Smooth muscle cell (in vitro differentiated cells): ENCODE measurements around the gene GM2A. TPM values are rescaled to one million over a fixed set of nuclear protein-coding genes. Genes with fewer than 3 reads are reported as not detected.
A peak's percentile ranks its signal among the peaks of the same experiment; 100 is the strongest.

Experiments
- DNase-seq: peaks from one replicate; lab custom pipeline; 2025; ENCODE audit not compliant: unreplicated experiment; lab: John Stamatoyannopoulos, UW
- H2AFZ ChIP-seq: fragments of 200-600 bp; sonication (generic); 2 replicates; pipeline ENCODE4 v1.6.0; 2016; ENCODE audit warnings: antibody characterized with exemption, low read depth, mild to moderate bottlenecking
- H3F3A ChIP-seq: fragments of 200-600 bp; sonication (generic); 2 replicates; pipeline ENCODE4 v1.6.0; 2017; ENCODE audit warnings: antibody characterized with exemption, low read depth
- H3K27ac ChIP-seq: fragments of 200-600 bp; sonication (generic); 2 replicates; pipeline ENCODE4 v1.5.1; 2016; ENCODE audit warnings: low read depth, mild to moderate bottlenecking
- H3K27me3 ChIP-seq: fragments of 200-600 bp; sonication (generic); 2 replicates; pipeline ENCODE4 v1.6.1; 2016; ENCODE audit warnings: low read depth, mild to moderate bottlenecking
- H3K36me3 ChIP-seq: fragments of 200-600 bp; sonication (generic); 2 replicates; pipeline ENCODE4 v1.5.1; 2016; ENCODE audit warnings: low read depth
- H3K4me1 ChIP-seq: fragments of 200-600 bp; sonication (generic); 2 replicates; pipeline ENCODE4 v1.5.1; 2016; ENCODE audit warnings: low read depth
- H3K4me2 ChIP-seq: fragments of 200-600 bp; sonication (generic); 2 replicates; pipeline ENCODE4 v1.6.0; 2016; ENCODE audit warnings: mild to moderate bottlenecking
- H3K4me3 ChIP-seq: fragments of 200-600 bp; sonication (generic); 2 replicates; pipeline ENCODE4 v1.5.1; 2016; ENCODE audit warnings: mild to moderate bottlenecking
- H3K79me2 ChIP-seq: fragments of 200-600 bp; sonication (generic); 2 replicates; pipeline ENCODE4 v1.6.0; 2016; ENCODE audit warnings: low read depth, mild to moderate bottlenecking
- H3K9ac ChIP-seq: fragments of 200-600 bp; sonication (generic); 2 replicates; pipeline ENCODE4 v1.6.0; 2016; ENCODE audit warnings: low read depth
- H3K9me3 ChIP-seq: fragments of 200-600 bp; sonication (generic); replicated peaks from 2 replicates; pipeline ENCODE4 v1.5.1; 2016; ENCODE audit warnings: low read depth
- H4K20me1 ChIP-seq: fragments of 200-600 bp; sonication (generic); 2 replicates; pipeline ENCODE4 v1.6.0; 2016; ENCODE audit warnings: low read depth
- WGBS: methylation state at CpG from one replicate; pipeline ENCODE4 v1.1.7; 2016; ENCODE audit warnings: low lambda C conversion rate; 5-methylcytosine and 5-hydroxymethylcytosine counted together
- polyA plus RNA-seq: library from polyadenylated mRNA; unstranded; fragments of >200 nt; fragmentation: Nextera tagmentation; extraction: Ambion mirVana; gene quantifications from 2 replicates; pipeline ENCODE4 v1.2.1, GENCODE V29; 2016
- total RNA-seq: library from RNA; depleted of rRNA; stranded (reverse); fragments of >200 nt; gene quantifications from 2 replicates; pipeline ENCODE4 v1.2.3, GENCODE V29; 2014
- TF ChIP-seq, protein P1 (sequence below): fragments of 200-600 bp; sonication (generic); IDR thresholded peaks from 2 replicates; pipeline ENCODE4 v1.5.1; 2017; ENCODE audit warnings: borderline replicate concordance, mild to moderate bottlenecking, antibody characterized with exemption; ENCODE audit not compliant: insufficient read depth, poor library complexity, severe bottlenecking

The GM2A gene
- total RNA-seq, result 35.0 and 36.1 TPM in 2 replicates
- 16.3 and 20.3 TPM in 2 replicates for polyA plus RNA-seq

DNA sequence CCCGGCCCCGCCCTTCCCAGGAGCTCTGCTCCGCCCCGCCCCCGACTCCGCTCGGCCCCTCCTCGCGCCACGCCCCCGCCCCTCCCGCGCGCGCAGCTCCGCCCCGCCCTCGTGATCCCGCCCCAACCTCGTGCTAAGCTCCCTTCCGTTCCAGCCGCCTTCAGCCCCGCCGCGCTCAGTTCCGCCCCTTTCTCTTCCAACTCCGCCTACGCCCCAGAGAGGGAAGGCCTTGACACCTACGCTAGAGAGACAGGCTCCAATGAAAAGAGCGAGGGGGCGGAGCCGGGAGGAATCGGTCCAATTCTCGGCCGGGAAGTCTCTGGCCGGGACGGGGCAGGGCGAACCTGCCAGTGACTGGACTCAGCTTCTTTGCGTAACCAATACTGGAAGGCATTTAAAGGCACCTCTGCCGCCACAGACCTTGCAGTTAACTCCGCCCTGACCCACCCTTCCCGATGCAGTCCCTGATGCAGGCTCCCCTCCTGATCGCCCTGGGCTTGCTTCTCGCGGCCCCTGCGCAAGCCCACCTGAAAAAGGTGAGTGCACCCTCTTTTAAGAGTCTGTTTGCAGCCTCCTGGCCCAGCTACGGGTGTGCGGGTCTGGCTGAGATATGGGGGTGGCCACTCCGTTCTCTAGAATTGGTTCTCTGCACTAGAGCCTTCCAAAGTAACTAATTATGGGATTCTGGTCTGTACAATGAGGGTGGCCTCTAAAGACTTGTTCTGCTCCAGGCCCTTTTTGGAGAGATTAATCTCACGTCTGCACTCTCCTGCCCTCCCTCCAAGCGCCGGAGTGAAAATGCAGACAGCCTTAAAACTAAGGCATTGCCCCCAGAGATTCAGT lies at the start of gene GM2A:
Gene GM2A (plus strand): TSS at position 424 of the 843 bp plus-strand sequence. CDS start 32 bp downstream, at position 456.
- H3K9ac ChIP-seq, result peak within 1 kb of the TSS; percentile 67
- DNase-seq, result peak; percentile 97

DNA sequence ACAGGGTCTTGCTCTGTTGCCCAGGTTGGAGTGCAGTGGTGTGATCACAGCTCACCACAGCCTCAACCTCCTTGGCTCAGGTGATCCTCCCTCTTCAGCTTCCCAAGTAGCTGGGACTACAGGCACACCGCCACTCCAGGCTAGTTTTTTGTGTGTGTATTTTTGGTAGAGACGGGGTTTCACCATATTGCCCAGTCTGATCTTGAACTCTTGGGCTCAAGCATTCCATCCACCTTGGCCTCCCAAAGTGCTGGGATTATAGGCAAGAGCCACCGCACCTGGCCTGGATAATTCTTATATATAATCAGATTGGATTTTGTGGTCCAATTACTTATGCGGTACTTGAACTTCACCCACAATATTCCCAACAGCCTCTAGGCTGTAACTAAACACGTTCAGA lies 48.9 kb upstream of the GM2A start:
- no peaks in the 10 kb centered on the region for H3K9me3 ChIP-seq
- no peak overlapping the region for H2AFZ ChIP-seq
- H3K36me3 ChIP-seq, result no peaks in the 10 kb centered on the region
- DNase-seq, result no peak
- no peak overlapping the region for H3K4me2 ChIP-seq
- no peaks in the 10 kb centered on the region for H3K27me3 ChIP-seq
- H3K79me2 ChIP-seq, result no peaks in the 10 kb centered on the region
- H4K20me1 ChIP-seq, result no peaks in the 10 kb centered on the region
- WGBS, result 89% methylated on average over 5 of the region's 5 CpGs
- no peak overlapping the region for H3K27ac ChIP-seq
- H3K4me1 ChIP-seq, result no peaks in the 10 kb centered on the region
- H3K9ac ChIP-seq, result no peak overlapping the region
- H3F3A ChIP-seq, result no peaks in the 10 kb centered on the region
- no peak overlapping the region for H3K4me3 ChIP-seq
- TF ChIP-seq, protein P1, sequence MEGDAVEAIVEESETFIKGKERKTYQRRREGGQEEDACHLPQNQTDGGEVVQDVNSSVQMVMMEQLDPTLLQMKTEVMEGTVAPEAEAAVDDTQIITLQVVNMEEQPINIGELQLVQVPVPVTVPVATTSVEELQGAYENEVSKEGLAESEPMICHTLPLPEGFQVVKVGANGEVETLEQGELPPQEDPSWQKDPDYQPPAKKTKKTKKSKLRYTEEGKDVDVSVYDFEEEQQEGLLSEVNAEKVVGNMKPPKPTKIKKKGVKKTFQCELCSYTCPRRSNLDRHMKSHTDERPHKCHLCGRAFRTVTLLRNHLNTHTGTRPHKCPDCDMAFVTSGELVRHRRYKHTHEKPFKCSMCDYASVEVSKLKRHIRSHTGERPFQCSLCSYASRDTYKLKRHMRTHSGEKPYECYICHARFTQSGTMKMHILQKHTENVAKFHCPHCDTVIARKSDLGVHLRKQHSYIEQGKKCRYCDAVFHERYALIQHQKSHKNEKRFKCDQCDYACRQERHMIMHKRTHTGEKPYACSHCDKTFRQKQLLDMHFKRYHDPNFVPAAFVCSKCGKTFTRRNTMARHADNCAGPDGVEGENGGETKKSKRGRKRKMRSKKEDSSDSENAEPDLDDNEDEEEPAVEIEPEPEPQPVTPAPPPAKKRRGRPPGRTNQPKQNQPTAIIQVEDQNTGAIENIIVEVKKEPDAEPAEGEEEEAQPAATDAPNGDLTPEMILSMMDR, result no peak

More for the DNA sequence above, at the start of gene GM2A:
- Histone ChIP-seq H4K20me1 (no peaks in the 10 kb centered on the region), H2AFZ (peak within 1 kb of the TSS; percentile 97), H3K4me3 (peak within 1 kb of the TSS; percentile 96), H3F3A (no peaks in the 10 kb centered on the region), H3K4me1 (peaks cover 7% of the 10 kb centered on the region), H3K9me3 (no peaks in the 10 kb centered on the region), H3K27me3 (no peaks in the 10 kb centered on the region), H3K79me2 (peaks cover 23% of the 10 kb centered on the region), H3K4me2 (peak within 1 kb of the TSS; percentile 100), H3K36me3 (no peaks in the 10 kb centered on the region), H3K27ac (peak within 1 kb of the TSS; percentile 59)
- TF ChIP-seq, protein P1, result no peak
- under 1% methylated on average over 47 of the region's 52 CpGs for WGBS

DNA sequence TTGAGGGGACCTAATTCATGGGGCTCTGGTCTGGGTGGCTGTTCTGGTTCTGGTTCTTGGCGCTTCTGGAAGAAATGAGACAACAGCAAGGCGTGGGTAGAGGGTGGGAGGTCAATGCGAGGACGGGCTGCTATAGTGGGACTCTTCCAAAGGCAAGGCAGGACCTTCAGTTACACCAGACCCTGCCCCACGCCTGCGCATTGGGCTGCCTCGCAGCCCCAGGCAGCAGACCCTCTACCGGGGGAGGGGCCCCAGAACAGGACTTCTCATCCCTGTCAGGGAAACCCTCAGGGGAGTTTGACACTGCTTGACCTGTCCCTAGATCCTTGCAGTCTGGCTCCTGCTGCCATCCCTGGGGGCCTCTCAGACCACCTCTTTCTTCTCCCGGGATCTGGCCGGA lies 47.6 kb upstream of the GM2A start:
- 88% methylated on average over 10 of the region's 10 CpGs for WGBS
- Histone ChIP-seq H3K9me3 (no peaks in the 10 kb centered on the region), H3K79me2 (no peaks in the 10 kb centered on the region), H3K36me3 (no peaks in the 10 kb centered on the region), H3K4me1 (no peaks in the 10 kb centered on the region), H3K27ac (no peak overlapping the region), H4K20me1 (no peaks in the 10 kb centered on the region), H3F3A (no peaks in the 10 kb centered on the region), H3K4me3 (no peak overlapping the region), H3K4me2 (no peak overlapping the region), H2AFZ (no peak overlapping the region), H3K27me3 (no peaks in the 10 kb centered on the region), H3K9ac (no peak overlapping the region)
- TF ChIP-seq, protein P1, result no peak
- no peak for DNase-seq
